SK-N-SH (cell line): ENCODE data around the gene ZC3H7B. TPM values are rescaled to one million over a fixed set of nuclear protein-coding genes. Genes with fewer than 3 reads are reported as not detected.

Experiments used
- CTCF ChIA-PET: fragments of 300-600, 350-600 bp; formaldehyde crosslinking; extraction: SDS; loops from one replicate; lab custom pipeline; 2021; lab: Yijun Ruan, JAX
- POLR2A ChIA-PET: fragments of 350-600 bp; sonication (Branson Sonifier 250); formaldehyde crosslinking; extraction: SDS; loops from one replicate; lab custom pipeline; 2020; ENCODE audit warnings: antibody characterized with exemption, inconsistent platforms; lab: Yijun Ruan, JAX
- DNase-seq: peaks from one replicate; pipeline ENCODE4 v3.0.0; 2012
- H2AFZ ChIP-seq: fragments of 200-600 bp; sonication (generic); 2 replicates; pipeline ENCODE4 v1.8.1; 2016; ENCODE audit warnings: antibody characterized with exemption, mild to moderate bottlenecking, low read depth
- H3F3A ChIP-seq: fragments of 200-600 bp; sonication (generic); replicated peaks from 2 replicates; pipeline ENCODE3; 2016; ENCODE audit warnings: antibody characterized with exemption, mild to moderate bottlenecking; ENCODE audit not compliant: insufficient read depth
- H3K27ac ChIP-seq, 2 experiments: fragments of 200-500 bp in 1 of 2; fragments of 200-600 bp in 1 of 2; sonication (Bioruptor generic) in 1 of 2; sonication (generic), shearing (Covaris generic) in 1 of 2; 2 replicates each; pipeline versions ENCODE4 v1.5.1 to v1.6.1; 2014 to 2016; ENCODE audit warnings: low read depth in 2 of 2, inconsistent platforms in 1 of 2, low read length in 1 of 2, mild to moderate bottlenecking in 1 of 2, mixed read lengths in 1 of 2
- H3K27me3 ChIP-seq: fragments of 200-600 bp; sonication (generic), shearing (Covaris generic); 2 replicates; pipeline ENCODE4 v1.6.1; 2016; ENCODE audit warnings: mixed run types; ENCODE audit not compliant: insufficient read depth
- H3K36me3 ChIP-seq, 2 experiments: fragments of 200-500 bp in 1 of 2; fragments of 200-600 bp in 1 of 2; sonication (Bioruptor generic) in 1 of 2; sonication (generic) in 1 of 2; replicated peaks in 1 of 2; 2 replicates each; pipeline versions ENCODE3 to v1.5.1; 2014 to 2016; ENCODE audit warnings: low read length in 1 of 2, mild to moderate bottlenecking in 1 of 2; ENCODE audit not compliant: insufficient read depth in 2 of 2, control insufficient read depth in 1 of 2
- H3K4me1 ChIP-seq, 2 experiments: fragments of 200-500 bp in 1 of 2; fragments of 200-600 bp in 1 of 2; sonication (Bioruptor generic) in 1 of 2; sonication (generic), shearing (Covaris generic) in 1 of 2; 2 replicates each; pipeline versions ENCODE4 v1.5.1 to v1.6.1; 2014 to 2016; ENCODE audit warnings: low read depth in 1 of 2, low read length in 1 of 2, mixed run types in 1 of 2; ENCODE audit not compliant: insufficient read depth in 2 of 2, control insufficient read depth in 1 of 2
- H3K4me2 ChIP-seq: fragments of 200-600 bp; sonication (generic), shearing (Covaris generic); 2 replicates; pipeline ENCODE4 v1.6.1; 2017; ENCODE audit warnings: mixed run types
- H3K4me3 ChIP-seq, 2 experiments: fragments of 200-500 bp in 1 of 2; fragments of 200-600 bp in 1 of 2; sonication (Bioruptor generic) in 1 of 2; sonication (generic), shearing (Covaris generic) in 1 of 2; 2 replicates each; pipeline versions ENCODE4 v1.5.1 to v1.8.1; 2014 to 2016; ENCODE audit warnings: low read depth in 2 of 2, inconsistent platforms in 1 of 2, low read length in 1 of 2, mild to moderate bottlenecking in 1 of 2, mixed read lengths in 1 of 2, moderate library complexity in 1 of 2
- H3K79me2 ChIP-seq: fragments of 200-600 bp; sonication (generic); 2 replicates; pipeline ENCODE4 v1.8.1; 2017; ENCODE audit warnings: mild to moderate bottlenecking; ENCODE audit not compliant: insufficient read depth
- H3K9ac ChIP-seq: fragments of 200-600 bp; sonication (generic); 2 replicates; pipeline ENCODE4 v1.6.1; 2017; ENCODE audit warnings: mixed run types
- H3K9me2 ChIP-seq: fragments of 200-600 bp; sonication (generic); 2 replicates; pipeline ENCODE4 v1.6.1; 2017; ENCODE audit warnings: mixed run types
- H3K9me3 ChIP-seq: fragments of 200-600 bp; sonication (generic); 2 replicates; pipeline ENCODE4 v1.6.1; 2017; ENCODE audit warnings: mixed run types, mild to moderate bottlenecking, moderate library complexity
- H4K20me1 ChIP-seq: fragments of 200-600 bp; sonication (generic); 2 replicates; pipeline ENCODE4 v1.6.1; 2017; ENCODE audit warnings: mild to moderate bottlenecking, mixed run types; ENCODE audit not compliant: insufficient read depth
- IRF3 ChIP-seq: fragments of 150-350 bp; IDR thresholded peaks from 2 replicates; pipeline ENCODE4 v1.6.1; 2016; ENCODE audit warnings: mild to moderate bottlenecking, low read depth, low read length
- MAX ChIP-seq: IDR thresholded peaks from 2 replicates; pipeline ENCODE4 v1.4.0; 2012; ENCODE audit warnings: low read depth
- MXI1 ChIP-seq: IDR thresholded peaks from 2 replicates; pipeline ENCODE4 v1.6.1; 2012; ENCODE audit warnings: mild to moderate bottlenecking, low read depth, low read length, improper control_type of control experiment
- NFIC ChIP-seq: IDR thresholded peaks from 2 replicates; pipeline ENCODE4 v1.4.0; 2012; ENCODE audit warnings: borderline replicate concordance
- RXRA ChIP-seq: IDR thresholded peaks from 2 replicates; pipeline ENCODE4 v1.4.0; 2012; ENCODE audit warnings: low read depth, mild to moderate bottlenecking, borderline replicate concordance
- SMC3 ChIP-seq: IDR thresholded peaks from 2 replicates; pipeline ENCODE4 v1.6.1; 2012; ENCODE audit warnings: low read depth, low read length, improper control_type of control experiment
- TEAD4 ChIP-seq: IDR thresholded peaks from 2 replicates; pipeline ENCODE4 v1.4.0; 2012; ENCODE audit warnings: mild to moderate bottlenecking, borderline replicate concordance; ENCODE audit not compliant: insufficient read depth
- YY1 ChIP-seq: IDR thresholded peaks from 2 replicates; pipeline ENCODE4 v1.4.0; 2012; ENCODE audit warnings: low read depth, mild to moderate bottlenecking
- WGBS: methylation state at CpG from one replicate; pipeline ENCODE4 v1.1.6; 2017; ENCODE audit warnings: low lambda C conversion rate; 5-methylcytosine and 5-hydroxymethylcytosine counted together
- polyA plus RNA-seq, 3 experiments: library from polyadenylated mRNA; depleted of rRNA; stranded (reverse); fragments of >200 nt; gene quantifications; 2 replicates each; pipeline ENCODE4 v1.2.3, GENCODE V29; 2012
- TF ChIP-seq, protein P1 (sequence below): IDR thresholded peaks from 2 replicates; pipeline ENCODE4 v1.4.0; 2012; ENCODE audit warnings: low read depth, borderline replicate concordance
- TF ChIP-seq, protein P2 (sequence below): fragments of 150-350 bp; IDR thresholded peaks from 2 replicates; pipeline ENCODE4 v1.6.1; 2017; ENCODE audit warnings: antibody characterized with exemption, low read length, low read depth, borderline replicate concordance
- TF ChIP-seq, protein P3 (sequence below): IDR thresholded peaks from 2 replicates; pipeline ENCODE4; 2012
- TF ChIP-seq, protein P4 (sequence below): IDR thresholded peaks from 2 replicates; pipeline ENCODE4 v1.6.1; 2012; ENCODE audit warnings: mild to moderate bottlenecking, low read depth, low read length, moderate library complexity

Gene ZC3H7B
- polyA plus RNA-seq, 1 of the 3 experiments (the other 2 are of a cell fraction): 27.1 TPM

DNA sequence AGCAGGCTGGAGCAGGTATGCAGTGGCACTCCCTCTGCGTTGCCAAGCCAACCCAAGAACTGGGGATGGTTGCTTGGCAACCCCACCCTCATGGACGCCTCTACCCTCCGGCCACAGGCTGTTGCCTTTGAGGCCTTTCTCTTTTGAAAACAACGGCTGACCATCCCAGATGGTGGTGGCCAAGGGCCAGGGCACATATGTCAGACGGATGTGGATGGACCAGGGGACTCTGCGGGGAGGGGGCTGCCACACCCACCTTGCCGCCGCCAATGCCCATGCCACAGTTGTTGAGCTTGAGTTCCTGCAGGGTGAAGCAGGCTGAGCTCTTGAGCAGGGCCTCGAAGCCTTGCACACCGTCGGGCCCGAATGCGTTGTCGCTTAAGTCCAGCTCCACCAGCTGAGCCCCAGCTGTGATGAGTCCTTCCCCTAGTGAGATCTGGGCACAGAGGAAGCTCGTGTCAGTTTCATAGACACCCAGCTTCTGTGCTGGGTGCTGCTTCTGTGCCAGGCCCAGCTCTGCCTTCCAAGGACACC is 36.9 kb upstream of the ZC3H7B start:
- peaks cover 3 to 34% of the 10 kb centered on the region in 2 experiments for H3K36me3 ChIP-seq
- ChIA-PET POLR2A (no interaction called here), CTCF (no interaction called here)
- no peak overlapping the region for H3K9ac ChIP-seq
- H3K4me1 ChIP-seq: no peaks in the 10 kb centered on the region
- no peak for TF ChIP-seq MXI1
- TF ChIP-seq, protein P1, sequence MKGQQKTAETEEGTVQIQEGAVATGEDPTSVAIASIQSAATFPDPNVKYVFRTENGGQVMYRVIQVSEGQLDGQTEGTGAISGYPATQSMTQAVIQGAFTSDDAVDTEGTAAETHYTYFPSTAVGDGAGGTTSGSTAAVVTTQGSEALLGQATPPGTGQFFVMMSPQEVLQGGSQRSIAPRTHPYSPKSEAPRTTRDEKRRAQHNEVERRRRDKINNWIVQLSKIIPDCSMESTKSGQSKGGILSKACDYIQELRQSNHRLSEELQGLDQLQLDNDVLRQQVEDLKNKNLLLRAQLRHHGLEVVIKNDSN: no peak
- no peak for TF ChIP-seq YY1
- no peak for TF ChIP-seq IRF3
- TF ChIP-seq, protein P2, sequence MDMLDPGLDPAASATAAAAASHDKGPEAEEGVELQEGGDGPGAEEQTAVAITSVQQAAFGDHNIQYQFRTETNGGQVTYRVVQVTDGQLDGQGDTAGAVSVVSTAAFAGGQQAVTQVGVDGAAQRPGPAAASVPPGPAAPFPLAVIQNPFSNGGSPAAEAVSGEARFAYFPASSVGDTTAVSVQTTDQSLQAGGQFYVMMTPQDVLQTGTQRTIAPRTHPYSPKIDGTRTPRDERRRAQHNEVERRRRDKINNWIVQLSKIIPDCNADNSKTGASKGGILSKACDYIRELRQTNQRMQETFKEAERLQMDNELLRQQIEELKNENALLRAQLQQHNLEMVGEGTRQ: no peak
- no peak for TF ChIP-seq SMC3
- TF ChIP-seq, protein P3, sequence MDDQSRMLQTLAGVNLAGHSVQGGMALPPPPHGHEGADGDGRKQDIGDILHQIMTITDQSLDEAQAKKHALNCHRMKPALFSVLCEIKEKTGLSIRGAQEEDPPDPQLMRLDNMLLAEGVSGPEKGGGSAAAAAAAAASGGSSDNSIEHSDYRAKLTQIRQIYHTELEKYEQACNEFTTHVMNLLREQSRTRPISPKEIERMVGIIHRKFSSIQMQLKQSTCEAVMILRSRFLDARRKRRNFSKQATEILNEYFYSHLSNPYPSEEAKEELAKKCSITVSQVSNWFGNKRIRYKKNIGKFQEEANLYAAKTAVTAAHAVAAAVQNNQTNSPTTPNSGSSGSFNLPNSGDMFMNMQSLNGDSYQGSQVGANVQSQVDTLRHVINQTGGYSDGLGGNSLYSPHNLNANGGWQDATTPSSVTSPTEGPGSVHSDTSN: no peak
- TF ChIP-seq TEAD4: no peak
- no peak for TF ChIP-seq MAX
- TF ChIP-seq RXRA: no peak
- TF ChIP-seq NFIC: no peak
- TF ChIP-seq, protein P4, sequence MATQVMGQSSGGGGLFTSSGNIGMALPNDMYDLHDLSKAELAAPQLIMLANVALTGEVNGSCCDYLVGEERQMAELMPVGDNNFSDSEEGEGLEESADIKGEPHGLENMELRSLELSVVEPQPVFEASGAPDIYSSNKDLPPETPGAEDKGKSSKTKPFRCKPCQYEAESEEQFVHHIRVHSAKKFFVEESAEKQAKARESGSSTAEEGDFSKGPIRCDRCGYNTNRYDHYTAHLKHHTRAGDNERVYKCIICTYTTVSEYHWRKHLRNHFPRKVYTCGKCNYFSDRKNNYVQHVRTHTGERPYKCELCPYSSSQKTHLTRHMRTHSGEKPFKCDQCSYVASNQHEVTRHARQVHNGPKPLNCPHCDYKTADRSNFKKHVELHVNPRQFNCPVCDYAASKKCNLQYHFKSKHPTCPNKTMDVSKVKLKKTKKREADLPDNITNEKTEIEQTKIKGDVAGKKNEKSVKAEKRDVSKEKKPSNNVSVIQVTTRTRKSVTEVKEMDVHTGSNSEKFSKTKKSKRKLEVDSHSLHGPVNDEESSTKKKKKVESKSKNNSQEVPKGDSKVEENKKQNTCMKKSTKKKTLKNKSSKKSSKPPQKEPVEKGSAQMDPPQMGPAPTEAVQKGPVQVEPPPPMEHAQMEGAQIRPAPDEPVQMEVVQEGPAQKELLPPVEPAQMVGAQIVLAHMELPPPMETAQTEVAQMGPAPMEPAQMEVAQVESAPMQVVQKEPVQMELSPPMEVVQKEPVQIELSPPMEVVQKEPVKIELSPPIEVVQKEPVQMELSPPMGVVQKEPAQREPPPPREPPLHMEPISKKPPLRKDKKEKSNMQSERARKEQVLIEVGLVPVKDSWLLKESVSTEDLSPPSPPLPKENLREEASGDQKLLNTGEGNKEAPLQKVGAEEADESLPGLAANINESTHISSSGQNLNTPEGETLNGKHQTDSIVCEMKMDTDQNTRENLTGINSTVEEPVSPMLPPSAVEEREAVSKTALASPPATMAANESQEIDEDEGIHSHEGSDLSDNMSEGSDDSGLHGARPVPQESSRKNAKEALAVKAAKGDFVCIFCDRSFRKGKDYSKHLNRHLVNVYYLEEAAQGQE: no peak
- H4K20me1 ChIP-seq: no peaks in the 10 kb centered on the region
- DNase-seq: no peak
- H3K9me3 ChIP-seq: no peaks in the 10 kb centered on the region
- no peak overlapping the region for H3K4me2 ChIP-seq
- WGBS: no CpG with 5 or more reads among the region's 15 CpGs
- H3K9me2 ChIP-seq: no peaks in the 10 kb centered on the region
- peaks cover 4% of the 10 kb centered on the region; the same call in 1 of the 2 replicates for H3K79me2 ChIP-seq
- H2AFZ ChIP-seq: no peak overlapping the region
- no peak overlapping the region for H3K27ac ChIP-seq
- no peaks in the 10 kb centered on the region for H3F3A ChIP-seq
- no peak overlapping the region for H3K4me3 ChIP-seq
- no peaks in the 10 kb centered on the region for H3K27me3 ChIP-seq
